ENCODE measurements around the gene SLIT3.

DNA sequence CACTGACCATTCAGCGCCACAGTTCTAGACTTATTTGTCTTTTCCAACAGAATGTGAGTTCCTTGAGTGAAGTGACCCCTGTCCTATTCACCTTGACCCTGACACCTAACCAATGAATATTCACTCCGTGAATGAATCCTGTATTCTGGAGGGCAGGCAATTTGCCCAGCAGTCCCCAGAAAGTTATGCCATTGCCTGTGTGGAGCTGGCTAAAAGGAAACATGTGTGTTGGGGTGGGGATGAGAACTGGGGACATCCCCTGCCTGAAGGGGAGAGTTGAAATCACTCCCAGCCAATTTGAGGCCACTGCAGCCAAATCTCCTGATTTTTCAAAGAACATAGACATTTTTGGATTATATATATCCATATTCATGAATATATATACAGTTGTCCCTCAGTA, 199.0 kb downstream of the SLIT3 start:
- TF ChIP-seq, protein P1, sequence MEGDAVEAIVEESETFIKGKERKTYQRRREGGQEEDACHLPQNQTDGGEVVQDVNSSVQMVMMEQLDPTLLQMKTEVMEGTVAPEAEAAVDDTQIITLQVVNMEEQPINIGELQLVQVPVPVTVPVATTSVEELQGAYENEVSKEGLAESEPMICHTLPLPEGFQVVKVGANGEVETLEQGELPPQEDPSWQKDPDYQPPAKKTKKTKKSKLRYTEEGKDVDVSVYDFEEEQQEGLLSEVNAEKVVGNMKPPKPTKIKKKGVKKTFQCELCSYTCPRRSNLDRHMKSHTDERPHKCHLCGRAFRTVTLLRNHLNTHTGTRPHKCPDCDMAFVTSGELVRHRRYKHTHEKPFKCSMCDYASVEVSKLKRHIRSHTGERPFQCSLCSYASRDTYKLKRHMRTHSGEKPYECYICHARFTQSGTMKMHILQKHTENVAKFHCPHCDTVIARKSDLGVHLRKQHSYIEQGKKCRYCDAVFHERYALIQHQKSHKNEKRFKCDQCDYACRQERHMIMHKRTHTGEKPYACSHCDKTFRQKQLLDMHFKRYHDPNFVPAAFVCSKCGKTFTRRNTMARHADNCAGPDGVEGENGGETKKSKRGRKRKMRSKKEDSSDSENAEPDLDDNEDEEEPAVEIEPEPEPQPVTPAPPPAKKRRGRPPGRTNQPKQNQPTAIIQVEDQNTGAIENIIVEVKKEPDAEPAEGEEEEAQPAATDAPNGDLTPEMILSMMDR (IDR thresholded peaks at IDR 0.05), result no peak
- TF ChIP-seq POLR2A (IDR thresholded peaks at IDR 0.05) (no peak), EP300 (IDR thresholded peaks at IDR 0.05) (no peak)

Measured in suprapubic skin (tissue), 3 donors.